ENCODE results near the gene ZDHHC23. TPM values are rescaled to one million over a fixed set of nuclear protein-coding genes. Genes with fewer than 3 reads are reported as not detected.

The ZDHHC23 gene
- total and polyA plus RNA-seq, 10 of the 15 experiments (the other 5 are each of a cell fraction or from before 2014, with no cell fraction given): 0.79 to 4.6 (median 2.9) TPM

DNA sequence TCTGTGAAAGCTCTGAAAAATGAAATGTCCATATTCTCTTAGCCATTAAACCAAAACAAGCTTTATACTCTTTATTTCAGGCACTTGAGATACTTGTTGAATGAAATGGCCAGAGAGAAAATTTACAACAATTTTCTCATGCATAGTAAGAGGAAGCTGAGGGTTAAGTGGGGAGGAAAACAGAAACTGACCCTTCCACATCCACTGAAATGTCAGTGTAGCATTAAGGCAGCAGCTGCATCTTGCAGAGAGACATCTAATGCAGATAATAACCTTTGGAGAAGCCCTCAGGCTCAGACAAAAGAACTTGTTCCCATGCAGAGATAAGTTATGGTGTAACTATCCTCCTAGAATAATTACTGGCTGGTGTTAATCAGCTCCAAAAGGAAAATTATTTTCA, 34.0 kb downstream of the ZDHHC23 start:
- CTCF ChIA-PET: interaction anchor here (1.2 kb wide), 1 partner anchor 15 kb away, joined by 3 read pairs; no protein-coding TSS in a partner anchor
- H3K27me3 ChIP-seq (replicated peaks in 1 of 2; ENCODE audit: control insufficient read depth in 2 of 2, insufficient read depth in 2 of 2, low read length in 1 of 2): no peaks in the 10 kb centered on the region
- H3K79me2 ChIP-seq (ENCODE audit: control insufficient read depth, insufficient read depth, low read length): no peaks in the 10 kb centered on the region
- RAD21 ChIA-PET (ENCODE audit: unreplicated experiment): no interaction called here
- POLR2A ChIA-PET: interaction anchor here (0.5 kb wide), 1 partner anchor 9 kb away, joined by 4 read pairs; no protein-coding TSS in a partner anchor
- ATAC-seq (no peak), FAIRE-seq (no peak), DNase-seq (ENCODE audit: low read depth, low spot score) (no peak)
- H3K9me3 ChIP-seq (replicated peaks; ENCODE audit: control insufficient read depth, insufficient read depth, low read length): no peaks in the 10 kb centered on the region; the same call in 2 of the 3 replicates
- intact Hi-C loops (cut with micrococcal nuclease; ENCODE audit: unreplicated experiment) (no loop called here), in situ Hi-C loops (cut with MboI) (no loop called here)
- H3K36me3 ChIP-seq (ENCODE audit: control insufficient read depth in 2 of 2, insufficient read depth in 2 of 2, low read length in 1 of 2): no peaks in the 10 kb centered on the region
- SMC1A ChIA-PET (ENCODE audit: uncharacterized antibody, unreplicated experiment): interaction anchor here (1.0 to 2.0 kb wide), 2 partner anchors 16 to 67 kb away, joined by 3 to 5 read pairs; no protein-coding TSS in a partner anchor
- no peak overlapping the region for H3K9ac ChIP-seq (ENCODE audit: control insufficient read depth, insufficient read depth, low read length)
- no TSS peak for BruUV-seq (replicated peaks)
- no peak overlapping the region for H3K27ac ChIP-seq (ENCODE audit: control insufficient read depth, insufficient read depth)
- no peaks in the 10 kb centered on the region for H4K20me1 ChIP-seq (ENCODE audit: control insufficient read depth, insufficient read depth)
- no peak overlapping the region for H3K4me2 ChIP-seq (ENCODE audit: control insufficient read depth, insufficient read depth)
- H3K4me1 ChIP-seq (ENCODE audit: control insufficient read depth, insufficient read depth, low read length): peaks cover 4% of the 10 kb centered on the region; the same call in 1 of the 2 replicates
- no peak overlapping the region for H2AFZ ChIP-seq (ENCODE audit: control insufficient read depth, low read depth, low read length)
- no peak overlapping the region for H3K4me3 ChIP-seq
- TF ChIP-seq, protein P1, sequence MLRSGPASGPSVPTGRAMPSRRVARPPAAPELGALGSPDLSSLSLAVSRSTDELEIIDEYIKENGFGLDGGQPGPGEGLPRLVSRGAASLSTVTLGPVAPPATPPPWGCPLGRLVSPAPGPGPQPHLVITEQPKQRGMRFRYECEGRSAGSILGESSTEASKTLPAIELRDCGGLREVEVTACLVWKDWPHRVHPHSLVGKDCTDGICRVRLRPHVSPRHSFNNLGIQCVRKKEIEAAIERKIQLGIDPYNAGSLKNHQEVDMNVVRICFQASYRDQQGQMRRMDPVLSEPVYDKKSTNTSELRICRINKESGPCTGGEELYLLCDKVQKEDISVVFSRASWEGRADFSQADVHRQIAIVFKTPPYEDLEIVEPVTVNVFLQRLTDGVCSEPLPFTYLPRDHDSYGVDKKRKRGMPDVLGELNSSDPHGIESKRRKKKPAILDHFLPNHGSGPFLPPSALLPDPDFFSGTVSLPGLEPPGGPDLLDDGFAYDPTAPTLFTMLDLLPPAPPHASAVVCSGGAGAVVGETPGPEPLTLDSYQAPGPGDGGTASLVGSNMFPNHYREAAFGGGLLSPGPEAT (IDR thresholded peaks at IDR 0.05; ENCODE audit: low read depth): no peak
- no peak for TF ChIP-seq MTA2 (IDR thresholded peaks at IDR 0.05; ENCODE audit: low read depth)
- no peak for TF ChIP-seq ATF7 (IDR thresholded peaks at IDR 0.05; ENCODE audit: low read depth)
- TF ChIP-seq HDAC6 (IDR thresholded peaks at IDR 0.05; ENCODE audit: unreplicated experiment): no peak
- TF ChIP-seq ESRRA (IDR thresholded peaks at IDR 0.05; ENCODE audit: low read length): no peak
- no peak for TF ChIP-seq ZNF217 (IDR thresholded peaks at IDR 0.05)
- no peak for TF ChIP-seq TAF1 (IDR thresholded peaks at IDR 0.05; ENCODE audit: borderline replicate concordance, low read depth, low read length)
- TF ChIP-seq BRCA1 (IDR thresholded peaks at IDR 0.05; ENCODE audit: low read depth, low read length): no peak
- TF ChIP-seq BCLAF1 (IDR thresholded peaks at IDR 0.05): no peak
- TF ChIP-seq ZNF274 (IDR thresholded peaks at IDR 0.05; ENCODE audit: insufficient read depth, insufficient read length): no peak
- TF ChIP-seq, protein P2, sequence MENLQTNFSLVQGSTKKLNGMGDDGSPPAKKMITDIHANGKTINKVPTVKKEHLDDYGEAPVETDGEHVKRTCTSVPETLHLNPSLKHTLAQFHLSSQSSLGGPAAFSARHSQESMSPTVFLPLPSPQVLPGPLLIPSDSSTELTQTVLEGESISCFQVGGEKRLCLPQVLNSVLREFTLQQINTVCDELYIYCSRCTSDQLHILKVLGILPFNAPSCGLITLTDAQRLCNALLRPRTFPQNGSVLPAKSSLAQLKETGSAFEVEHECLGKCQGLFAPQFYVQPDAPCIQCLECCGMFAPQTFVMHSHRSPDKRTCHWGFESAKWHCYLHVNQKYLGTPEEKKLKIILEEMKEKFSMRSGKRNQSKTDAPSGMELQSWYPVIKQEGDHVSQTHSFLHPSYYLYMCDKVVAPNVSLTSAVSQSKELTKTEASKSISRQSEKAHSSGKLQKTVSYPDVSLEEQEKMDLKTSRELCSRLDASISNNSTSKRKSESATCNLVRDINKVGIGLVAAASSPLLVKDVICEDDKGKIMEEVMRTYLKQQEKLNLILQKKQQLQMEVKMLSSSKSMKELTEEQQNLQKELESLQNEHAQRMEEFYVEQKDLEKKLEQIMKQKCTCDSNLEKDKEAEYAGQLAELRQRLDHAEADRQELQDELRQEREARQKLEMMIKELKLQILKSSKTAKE (IDR thresholded peaks at IDR 0.05; ENCODE audit: low read depth, poor library complexity, severe bottlenecking): no peak
- no peak for TF ChIP-seq SMAD1 (IDR thresholded peaks at IDR 0.05; ENCODE audit: low read depth, partially characterized antibody)
- no peak for TF ChIP-seq E2F4 (IDR thresholded peaks at IDR 0.05; ENCODE audit: low read depth, low read length)
- no peak for TF ChIP-seq CEBPZ (IDR thresholded peaks at IDR 0.05; ENCODE audit: low read depth, low read length)
